ENCODE measurements around the gene TEX44. TPM values are rescaled to one million over a fixed set of nuclear protein-coding genes. Genes with fewer than 3 reads are reported as not detected.
A peak's percentile ranks its signal among the peaks of the same experiment; 100 is the strongest.

Gene TEX44
- total and polyA plus RNA-seq, 3 experiments from 2014 or later, result not detected

DNA sequence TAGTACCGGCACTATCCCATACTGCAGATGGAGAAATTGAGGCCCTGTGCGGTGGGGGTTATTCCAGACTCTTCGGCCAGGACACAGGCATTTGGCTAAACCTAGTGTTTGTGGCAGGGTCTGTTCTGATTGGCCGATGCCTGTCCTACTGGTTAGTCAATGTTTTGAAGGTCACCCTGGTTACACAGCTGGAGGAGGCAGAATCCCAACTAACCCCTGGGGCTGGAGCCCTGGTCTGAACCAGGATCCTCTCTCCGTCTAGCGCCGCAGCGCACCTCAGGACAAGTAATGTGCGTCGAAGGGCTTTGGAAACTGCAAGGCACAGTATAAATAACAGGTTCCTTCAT is 19.4 kb downstream of the TEX44 start:
- no peak for DNase-seq
- Mint-ChIP-seq H3K27me3 (peaks cover 0 to 2% of the 10 kb centered on the region in 2 donors), H3K27ac (peak overlapping the region in 5 of 8 donors; percentile 12 to 94 (median 50)), H3K4me3 (peak overlapping the region in 1 of 7 donors; percentile 81), H3K4me1 (peaks cover 16 to 37% (median 16%) of the 10 kb centered on the region in 3 donors), H3K36me3 (no peaks in the 10 kb centered on the region), H3K9me3 (no peaks in the 10 kb centered on the region)
- peaks cover 19% of the 10 kb centered on the region for H3K4me1 ChIP-seq (ENCODE audit: insufficient read depth, low read length)
- no peaks in the 10 kb centered on the region for H3K27me3 ChIP-seq (ENCODE audit: insufficient read depth, low read length, poor library complexity, severe bottlenecking)
- H3K4me3 ChIP-seq (ENCODE audit: low read length), result no peak overlapping the region
- ChIA-PET POLR2A (interaction anchor here (2.6 to 3.9 kb wide), 2 partner anchors 96 to 100 kb away, joined by 12 to 48 read pairs; partner anchors contain the start of gene PTMA), CTCF (interaction anchor here (0.9 to 11.5 kb wide), 7 partner anchors 11 to 102 kb away, joined by 3 to 180 read pairs (median 36); partner anchors contain the start of gene PTMA)
- no peak overlapping the region for H3K27ac ChIP-seq (ENCODE audit: low read depth, low read length)
- H3K9me3 ChIP-seq (ENCODE audit: low read length), result no peaks in the 10 kb centered on the region
- no peaks in the 10 kb centered on the region for H3K36me3 ChIP-seq (ENCODE audit: insufficient read depth, low read length)

DNA sequence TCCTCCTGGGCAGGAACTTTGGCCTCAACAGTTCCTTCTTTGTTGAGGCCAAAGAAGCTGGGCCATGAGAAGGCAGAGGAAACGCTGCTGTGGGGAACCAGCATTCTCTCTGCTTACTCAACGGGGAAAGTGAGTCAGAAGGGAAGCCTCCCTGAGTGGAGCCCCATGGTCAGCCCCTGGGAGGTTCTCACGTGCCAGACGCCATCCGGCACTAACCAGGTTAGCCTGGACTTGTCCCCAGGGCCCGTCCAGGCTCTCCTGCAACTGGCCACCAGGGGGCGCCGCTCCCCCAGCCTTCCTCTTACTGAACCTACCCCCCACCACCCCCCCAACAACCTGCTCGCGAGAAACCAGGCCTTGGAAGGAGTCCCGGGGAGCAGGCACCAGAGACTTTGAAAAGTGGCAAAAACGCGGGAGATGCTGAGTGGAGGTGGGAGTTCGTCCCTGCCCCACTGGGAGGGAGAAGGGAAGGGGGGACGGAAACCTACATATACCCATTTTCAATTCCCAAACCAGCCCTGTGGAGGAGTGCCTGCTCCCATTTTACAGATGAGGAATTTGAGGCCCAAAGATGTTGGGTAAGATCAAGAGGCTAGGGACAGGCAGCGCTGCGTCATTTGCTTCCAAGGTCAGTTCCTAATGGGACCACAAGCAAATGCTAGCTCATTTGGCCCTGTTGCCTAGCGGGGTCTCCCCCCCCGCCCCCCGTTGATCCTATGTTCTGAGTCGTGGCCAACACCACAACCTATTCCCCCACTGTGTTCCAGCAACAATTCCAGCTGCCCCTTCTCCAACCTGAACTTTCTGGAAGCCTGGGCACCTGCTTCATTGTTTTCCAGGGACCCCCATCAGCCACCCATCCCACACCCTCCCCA is 20.0 kb downstream of the TEX44 start:
- ChIA-PET CTCF (interaction anchor here (0.7 to 11.5 kb wide), 14 partner anchors 10 to 827 kb away, joined by 3 to 180 read pairs (median 4); partner anchors contain the start of gene PTMA), POLR2A (interaction anchor here (0.6 to 3.9 kb wide), 6 partner anchors 50 to 148 kb away, joined by 3 to 48 read pairs (median 10); partner anchors contain the start of genes NCL and PTMA)
- Mint-ChIP-seq H3K9me3 (no peaks in the 10 kb centered on the region), H3K27me3 (peaks cover 0 to 2% of the 10 kb centered on the region in 2 donors), H3K27ac (peak overlapping the region; percentile 70 to 100 (median 90)), H3K36me3 (no peaks in the 10 kb centered on the region), H3K4me3 (peak overlapping the region; percentile 54 to 92 (median 83)), H3K4me1 (peaks cover 16 to 41% (median 20%) of the 10 kb centered on the region in 3 donors)
- Histone ChIP-seq H3K4me1 (ENCODE audit: insufficient read depth, low read length) (peaks cover 19% of the 10 kb centered on the region), H3K9me3 (ENCODE audit: low read length) (no peaks in the 10 kb centered on the region), H3K36me3 (ENCODE audit: insufficient read depth, low read length) (no peaks in the 10 kb centered on the region), H3K27me3 (ENCODE audit: insufficient read depth, low read length, poor library complexity, severe bottlenecking) (no peaks in the 10 kb centered on the region), H3K4me3 (ENCODE audit: low read length) (peak overlapping the region; percentile 62), H3K27ac (ENCODE audit: low read depth, low read length) (peak overlapping the region; percentile 47)
- DNase-seq, result peak; percentile 79 to 92 (median 81)

DNA sequence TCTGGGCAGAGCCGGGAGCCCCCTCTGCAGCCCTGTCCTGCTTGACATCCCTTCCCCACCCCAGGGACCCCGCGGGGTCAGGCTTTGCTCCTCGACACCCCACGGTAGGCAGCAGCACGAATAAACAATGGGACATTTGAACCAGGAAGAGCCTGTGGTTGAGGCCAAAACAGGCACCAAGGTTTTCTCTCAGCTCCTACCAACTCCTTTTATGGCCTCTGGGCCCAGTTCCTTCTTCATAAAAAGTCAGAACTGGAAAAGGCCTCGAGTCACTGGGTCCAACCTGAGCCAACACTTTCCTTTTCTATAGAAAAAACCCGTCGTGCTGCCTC is 20.6 kb downstream of the TEX44 start:
- H3K4me1 ChIP-seq (ENCODE audit: insufficient read depth, low read length), result peaks cover 19% of the 10 kb centered on the region
- Mint-ChIP-seq H3K36me3 (no peaks in the 10 kb centered on the region), H3K27me3 (peaks cover 0 to 2% of the 10 kb centered on the region in 2 donors), H3K4me1 (peaks cover 16 to 41% (median 20%) of the 10 kb centered on the region in 3 donors), H3K4me3 (peak overlapping the region; percentile 54 to 92 (median 83)), H3K9me3 (no peaks in the 10 kb centered on the region), H3K27ac (peak overlapping the region; percentile 79 to 95 (median 88))
- H3K27ac ChIP-seq (ENCODE audit: low read depth, low read length), result peak overlapping the region; percentile 47
- no peaks in the 10 kb centered on the region for H3K27me3 ChIP-seq (ENCODE audit: insufficient read depth, low read length, poor library complexity, severe bottlenecking)
- ChIA-PET CTCF (interaction anchor here (0.7 to 11.5 kb wide), 15 partner anchors 9 to 826 kb away, joined by 3 to 180 read pairs (median 5); partner anchors contain the start of gene PTMA), POLR2A (interaction anchor here (1.0 to 3.9 kb wide), 6 partner anchors 49 to 149 kb away, joined by 5 to 48 read pairs (median 12); partner anchors contain the start of genes NCL and PTMA)
- peak overlapping the region; percentile 62 for H3K4me3 ChIP-seq (ENCODE audit: low read length)
- no peaks in the 10 kb centered on the region for H3K36me3 ChIP-seq (ENCODE audit: insufficient read depth, low read length)
- no peaks in the 10 kb centered on the region for H3K9me3 ChIP-seq (ENCODE audit: low read length)
- no peak for DNase-seq

DNA sequence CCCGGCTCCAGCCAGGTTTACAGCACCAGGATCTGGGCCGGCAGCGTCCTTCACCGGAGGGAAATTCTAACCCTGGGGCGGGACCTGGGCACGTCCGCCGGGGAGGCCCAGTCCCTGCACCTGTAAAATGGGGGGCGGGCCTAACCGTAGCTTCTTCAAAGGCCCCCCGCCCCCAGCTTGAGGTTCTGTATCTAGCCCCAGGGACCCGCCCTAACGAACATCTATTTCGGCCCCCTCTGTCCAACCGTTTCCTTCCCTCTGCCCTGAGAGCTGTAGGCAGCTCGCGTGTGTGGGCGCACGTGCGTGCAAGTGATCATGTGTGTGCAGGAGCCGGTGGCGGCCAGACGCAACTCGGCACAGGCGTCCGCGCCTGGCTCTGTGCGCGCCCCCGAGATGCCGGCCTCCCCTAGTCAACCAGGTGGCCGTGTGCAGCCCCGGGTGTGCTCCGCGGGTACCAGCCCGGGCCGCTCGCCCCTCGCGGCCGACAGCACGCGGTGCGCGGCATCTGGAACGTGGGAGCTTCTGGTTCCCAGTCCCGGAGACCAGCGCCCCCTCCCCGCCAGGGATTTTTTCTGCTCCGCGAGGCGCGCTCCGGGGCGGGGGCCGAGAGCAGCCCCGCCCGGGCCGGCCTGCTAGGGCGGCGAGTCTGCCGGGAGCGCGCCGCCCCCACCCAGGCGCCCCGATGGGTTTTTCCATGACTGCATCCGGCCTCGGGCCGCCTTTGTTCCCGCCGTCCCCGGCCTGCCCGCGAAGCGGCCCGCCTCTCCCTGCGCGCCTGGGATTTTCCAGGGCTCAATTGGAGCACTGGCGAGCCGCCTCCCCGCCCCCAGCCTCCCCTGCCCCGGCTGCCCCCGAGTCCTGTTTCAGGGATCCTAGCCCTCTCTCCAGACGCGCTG is 21.2 kb downstream of the TEX44 start:
- H3K4me1 Mint-ChIP-seq, result peaks cover 16 to 41% (median 20%) of the 10 kb centered on the region in 3 donors
- no peaks in the 10 kb centered on the region for H3K9me3 Mint-ChIP-seq
- peak overlapping the region; percentile 79 to 95 (median 88) for H3K27ac Mint-ChIP-seq
- H3K4me3 ChIP-seq (ENCODE audit: low read length), result peak overlapping the region; percentile 62
- no peaks in the 10 kb centered on the region for H3K36me3 ChIP-seq (ENCODE audit: insufficient read depth, low read length)
- peaks cover 19% of the 10 kb centered on the region for H3K4me1 ChIP-seq (ENCODE audit: insufficient read depth, low read length)
- no peaks in the 10 kb centered on the region for H3K27me3 ChIP-seq (ENCODE audit: insufficient read depth, low read length, poor library complexity, severe bottlenecking)
- H3K4me3 Mint-ChIP-seq, result peak overlapping the region; percentile 81 to 93 (median 88)
- no peaks in the 10 kb centered on the region for H3K9me3 ChIP-seq (ENCODE audit: low read length)
- CTCF ChIA-PET, result interaction anchor here (0.9 to 11.5 kb wide), 13 partner anchors 9 to 826 kb away, joined by 3 to 180 read pairs (median 7); partner anchors contain the start of gene PTMA
- DNase-seq, result peak; percentile 35 to 77 (median 54)
- H3K27me3 Mint-ChIP-seq, result peaks cover 0 to 2% of the 10 kb centered on the region in 2 donors
- POLR2A ChIA-PET, result interaction anchor here (0.6 to 3.9 kb wide), 7 partner anchors 10 to 149 kb away, joined by 5 to 48 read pairs (median 12); partner anchors contain the start of genes NCL and PTMA
- no peaks in the 10 kb centered on the region for H3K36me3 Mint-ChIP-seq
- H3K27ac ChIP-seq (ENCODE audit: low read depth, low read length), result peak overlapping the region; percentile 47

- Mint-ChIP-seq H3K27ac (peak overlapping the region in 7 of 8 donors; percentile 29 to 86 (median 82)), H3K9me3 (no peaks in the 10 kb centered on the region), H3K4me1 (peaks cover 16 to 41% (median 20%) of the 10 kb centered on the region in 3 donors), H3K4me3 (peak overlapping the region; percentile 81 to 93 (median 82)), H3K27me3 (peaks cover 0 to 2% of the 10 kb centered on the region in 2 donors), H3K36me3 (no peaks in the 10 kb centered on the region)
- H3K9me3 ChIP-seq (ENCODE audit: low read length), result no peaks in the 10 kb centered on the region
- DNase-seq, result peak in 1 of 5 donors; percentile 13
- peak overlapping the region; percentile 43 for H3K4me3 ChIP-seq (ENCODE audit: low read length)
- H3K36me3 ChIP-seq (ENCODE audit: insufficient read depth, low read length), result no peaks in the 10 kb centered on the region
- ChIA-PET POLR2A (interaction anchor here (2.4 to 3.9 kb wide), 2 partner anchors 94 to 150 kb away, joined by 7 to 48 read pairs; partner anchors contain the start of genes NCL and PTMA), CTCF (interaction anchor here (1.3 to 11.5 kb wide), 7 partner anchors 8 to 100 kb away, joined by 4 to 180 read pairs (median 36); partner anchors contain the start of gene PTMA)
- H3K27ac ChIP-seq (ENCODE audit: low read depth, low read length), result no peak overlapping the region
- H3K4me1 ChIP-seq (ENCODE audit: insufficient read depth, low read length), result peaks cover 19% of the 10 kb centered on the region
- H3K27me3 ChIP-seq (ENCODE audit: insufficient read depth, low read length, poor library complexity, severe bottlenecking), result no peaks in the 10 kb centered on the region
Observed at GRCh38 chr2:231614559-231615057, 21.9 kb downstream of the TEX44 start.

DNA sequence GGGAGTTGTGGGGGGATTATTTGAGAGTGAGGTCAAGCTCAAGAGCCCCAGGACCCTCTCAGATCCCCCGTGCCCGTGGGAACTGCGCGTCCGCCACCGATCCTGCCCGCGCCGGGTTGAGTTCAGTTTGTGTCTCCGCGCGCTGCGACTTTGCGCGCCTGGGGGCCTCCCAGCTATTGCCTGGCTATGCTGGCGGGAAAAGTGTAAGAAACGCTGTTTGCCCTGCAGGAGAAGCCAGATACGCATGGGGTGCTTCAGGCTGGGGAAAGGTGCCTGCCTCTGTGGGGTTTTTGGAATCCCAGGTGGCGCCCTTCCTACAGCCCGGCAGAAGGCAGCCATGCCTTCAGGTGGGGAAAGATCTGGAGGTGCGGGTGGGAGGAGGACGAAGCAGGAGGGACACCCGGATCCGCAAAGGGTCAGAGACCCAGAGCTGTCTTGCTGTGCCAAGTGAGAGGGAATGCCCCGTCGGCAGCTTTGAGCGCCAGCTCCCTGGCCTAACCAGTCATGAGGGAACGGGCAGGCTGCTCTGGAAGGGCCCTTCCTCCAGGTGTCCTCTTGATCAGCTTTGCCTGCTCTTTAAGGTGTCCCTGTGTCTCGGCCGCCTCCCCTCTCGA is 22.5 kb downstream of the TEX44 start:
- H3K27me3 ChIP-seq (ENCODE audit: insufficient read depth, low read length, poor library complexity, severe bottlenecking), result no peaks in the 10 kb centered on the region
- DNase-seq, result no peak
- H3K9me3 Mint-ChIP-seq, result no peaks in the 10 kb centered on the region
- ChIA-PET POLR2A (interaction anchor here (2.4 to 3.9 kb wide), 2 partner anchors 93 to 151 kb away, joined by 7 to 48 read pairs; partner anchors contain the start of genes NCL and PTMA), CTCF (interaction anchor here (1.9 to 11.5 kb wide), 4 partner anchors 15 to 99 kb away, joined by 4 to 180 read pairs (median 90); no protein-coding TSS in a partner anchor)
- peak overlapping the region in 6 of 8 donors; percentile 11 to 82 (median 71) for H3K27ac Mint-ChIP-seq
- no peaks in the 10 kb centered on the region for H3K36me3 Mint-ChIP-seq
- peaks cover 16 to 41% (median 20%) of the 10 kb centered on the region in 3 donors for H3K4me1 Mint-ChIP-seq
- no peak overlapping the region for H3K27ac ChIP-seq (ENCODE audit: low read depth, low read length)
- peaks cover 0 to 2% of the 10 kb centered on the region in 2 donors for H3K27me3 Mint-ChIP-seq
- no peaks in the 10 kb centered on the region for H3K36me3 ChIP-seq (ENCODE audit: insufficient read depth, low read length)
- H3K9me3 ChIP-seq (ENCODE audit: low read length), result no peaks in the 10 kb centered on the region
- H3K4me1 ChIP-seq (ENCODE audit: insufficient read depth, low read length), result peaks cover 19% of the 10 kb centered on the region
- peak overlapping the region; percentile 59 to 93 (median 82) for H3K4me3 Mint-ChIP-seq
- H3K4me3 ChIP-seq (ENCODE audit: low read length), result no peak overlapping the region

Measured in CD8-positive, alpha-beta memory T cell (primary cell).